ENCODE results near the gene FRZB.

DNA sequence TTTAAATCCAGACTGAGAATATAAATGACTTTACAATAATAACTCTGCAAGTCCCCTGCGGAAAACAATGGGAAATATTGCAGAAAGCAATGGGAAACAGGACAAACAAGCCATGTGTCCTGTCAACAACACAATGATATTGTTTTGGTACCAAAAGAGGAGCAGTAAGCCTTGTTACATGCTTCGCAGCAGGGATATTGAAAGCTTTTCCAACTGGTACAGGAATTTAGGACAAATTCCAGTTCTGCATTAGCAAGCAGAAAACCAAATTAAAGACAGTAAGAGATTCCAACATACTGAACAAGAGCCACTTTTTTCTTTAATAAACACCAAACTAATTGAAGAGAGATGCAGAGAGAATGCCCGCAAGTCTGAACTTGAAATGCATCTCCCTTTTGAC lies 30.0 kb downstream of the FRZB start:
- TF ChIP-seq, protein P1, sequence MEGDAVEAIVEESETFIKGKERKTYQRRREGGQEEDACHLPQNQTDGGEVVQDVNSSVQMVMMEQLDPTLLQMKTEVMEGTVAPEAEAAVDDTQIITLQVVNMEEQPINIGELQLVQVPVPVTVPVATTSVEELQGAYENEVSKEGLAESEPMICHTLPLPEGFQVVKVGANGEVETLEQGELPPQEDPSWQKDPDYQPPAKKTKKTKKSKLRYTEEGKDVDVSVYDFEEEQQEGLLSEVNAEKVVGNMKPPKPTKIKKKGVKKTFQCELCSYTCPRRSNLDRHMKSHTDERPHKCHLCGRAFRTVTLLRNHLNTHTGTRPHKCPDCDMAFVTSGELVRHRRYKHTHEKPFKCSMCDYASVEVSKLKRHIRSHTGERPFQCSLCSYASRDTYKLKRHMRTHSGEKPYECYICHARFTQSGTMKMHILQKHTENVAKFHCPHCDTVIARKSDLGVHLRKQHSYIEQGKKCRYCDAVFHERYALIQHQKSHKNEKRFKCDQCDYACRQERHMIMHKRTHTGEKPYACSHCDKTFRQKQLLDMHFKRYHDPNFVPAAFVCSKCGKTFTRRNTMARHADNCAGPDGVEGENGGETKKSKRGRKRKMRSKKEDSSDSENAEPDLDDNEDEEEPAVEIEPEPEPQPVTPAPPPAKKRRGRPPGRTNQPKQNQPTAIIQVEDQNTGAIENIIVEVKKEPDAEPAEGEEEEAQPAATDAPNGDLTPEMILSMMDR (IDR thresholded peaks at IDR 0.05; ENCODE audit: low read length): no peak
- TF ChIP-seq EZH2 (optimal IDR thresholded peaks at IDR 0.05; ENCODE audit: low read depth, low read length): no peak
